ENCODE data around the gene DLG2.

The DLG2 gene

DNA sequence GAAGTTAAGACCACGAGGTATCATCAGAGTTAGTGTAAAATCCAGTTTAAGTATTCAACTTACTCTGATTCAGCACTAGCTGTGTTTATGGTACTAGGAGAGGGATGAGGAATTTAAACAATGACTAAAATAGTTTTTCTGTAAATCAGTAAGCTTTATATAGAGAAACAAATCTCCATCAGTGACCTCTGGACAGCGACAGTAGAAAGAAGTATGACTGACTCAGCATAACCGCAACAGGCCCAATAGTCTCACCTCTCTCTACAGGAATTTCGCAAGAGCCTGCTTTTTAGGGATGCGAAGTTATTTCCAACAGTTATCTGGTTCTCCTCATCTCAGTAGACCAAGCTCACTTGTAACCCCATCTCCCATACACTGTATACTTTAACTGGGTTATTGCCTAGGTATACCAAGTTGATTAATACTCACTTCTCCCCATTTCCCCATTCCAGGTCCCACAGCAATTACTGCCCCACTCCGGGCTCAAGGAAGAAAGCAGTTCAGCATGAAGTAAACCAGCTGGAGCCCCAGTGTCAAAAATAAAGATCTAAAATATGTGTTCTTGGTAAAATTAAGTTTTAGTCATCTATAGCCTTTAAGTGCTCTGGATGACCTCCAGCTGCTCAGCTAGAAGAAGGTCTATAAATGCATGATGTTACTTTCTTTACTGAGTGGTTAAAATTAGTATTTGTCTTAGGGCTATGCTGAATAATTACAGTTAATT, 1570.3 kb downstream of the DLG2 start:
- FAIRE-seq (no peak), DNase-seq (ENCODE audit: low spot score) (no peak)

GRCh38 chr11:84045146-84045545, 1582.0 kb downstream of the DLG2 start:
- DNase-seq (ENCODE audit: low spot score): no peak
- FAIRE-seq: no peak

DNA sequence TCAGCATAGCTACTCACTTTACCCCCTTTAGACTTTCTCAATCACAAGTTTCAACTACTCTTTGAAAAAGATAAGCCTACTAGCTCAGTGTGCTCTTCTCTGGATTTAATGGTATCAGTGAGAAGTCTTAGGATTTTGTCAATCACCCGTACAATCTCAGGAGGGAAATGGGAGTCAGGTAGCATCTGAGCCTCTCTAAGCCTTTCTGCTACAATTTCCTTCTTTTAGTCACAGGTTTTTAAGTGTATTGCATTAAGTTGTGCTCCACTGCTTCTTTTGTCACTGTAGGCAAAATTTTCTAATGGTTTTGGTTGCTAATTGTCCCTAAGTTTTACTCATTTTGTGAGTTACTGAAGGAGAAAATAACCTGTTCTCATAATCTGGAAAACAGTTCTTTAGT, 1582.4 kb downstream of the DLG2 start:
- no peak for FAIRE-seq
- DNase-seq (ENCODE audit: low spot score): no peak

GRCh38 chr11:84036664-84037194, 1590.4 kb downstream of the DLG2 start:
- FAIRE-seq (no peak), DNase-seq (ENCODE audit: low spot score) (no peak)

DNA sequence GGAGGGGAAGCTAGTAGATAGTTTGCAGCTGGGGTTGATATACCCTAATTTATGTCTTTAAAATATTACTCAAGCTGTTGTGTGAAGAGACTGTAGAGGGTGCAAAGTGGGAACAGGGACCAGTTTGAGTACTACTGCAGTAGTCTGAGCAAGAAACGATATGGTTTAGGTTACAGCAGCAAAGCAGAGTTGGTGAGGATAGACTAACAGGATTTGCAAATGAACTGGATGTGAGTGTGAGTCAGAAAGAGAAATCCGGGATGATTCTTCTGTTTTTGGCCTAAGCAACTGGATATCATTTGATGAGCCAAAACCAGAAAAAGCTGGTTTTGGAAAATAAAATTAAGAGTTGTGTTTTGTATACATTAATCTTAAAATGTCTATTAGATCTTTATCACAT, 1591.5 kb downstream of the DLG2 start:
- FAIRE-seq: no peak

GRCh38 chr11:84034484-84034883, 1592.7 kb downstream of the DLG2 start:
- DNase-seq (ENCODE audit: low spot score) (no peak), FAIRE-seq (no peak)

More for the DNA sequence above, 1591.5 kb downstream of the DLG2 start:
- no peak for DNase-seq (ENCODE audit: low spot score)

DNA sequence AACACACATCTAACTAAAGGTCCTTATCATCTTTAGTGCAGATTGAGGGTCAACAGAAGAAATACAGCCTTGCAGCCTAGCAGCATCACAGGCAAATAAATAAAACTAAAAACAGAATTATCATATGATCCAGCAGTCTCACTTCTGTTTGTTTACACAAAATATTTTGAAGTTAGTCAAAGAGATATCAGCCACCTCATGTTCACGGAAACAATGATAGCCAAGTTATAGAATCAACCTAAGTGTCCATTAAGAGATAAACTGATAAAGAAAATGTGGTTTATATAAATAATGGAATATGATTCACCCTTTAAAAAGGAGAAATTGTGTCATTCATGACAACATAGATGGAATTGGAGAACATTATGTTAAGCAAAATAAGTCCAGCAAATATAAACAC, 1602.9 kb downstream of the DLG2 start:
- no peak for FAIRE-seq

GRCh38 chr11:84022695-84023094, 1604.4 kb downstream of the DLG2 start:
- no peak for FAIRE-seq
- DNase-seq (ENCODE audit: low spot score): no peak

More for the DNA sequence above, 1602.9 kb downstream of the DLG2 start:
- DNase-seq (ENCODE audit: low spot score): no peak

- no peak for FAIRE-seq
Measured at GRCh38 chr11:84022201-84022600, 1604.9 kb downstream of the DLG2 start.

GRCh38 chr11:84021291-84021690, 1605.9 kb downstream of the DLG2 start:
- FAIRE-seq (no peak), DNase-seq (ENCODE audit: low spot score) (no peak)

More at GRCh38 chr11:84022201-84022600, 1604.9 kb downstream of the DLG2 start:
- no peak for DNase-seq (ENCODE audit: low spot score)

DNA sequence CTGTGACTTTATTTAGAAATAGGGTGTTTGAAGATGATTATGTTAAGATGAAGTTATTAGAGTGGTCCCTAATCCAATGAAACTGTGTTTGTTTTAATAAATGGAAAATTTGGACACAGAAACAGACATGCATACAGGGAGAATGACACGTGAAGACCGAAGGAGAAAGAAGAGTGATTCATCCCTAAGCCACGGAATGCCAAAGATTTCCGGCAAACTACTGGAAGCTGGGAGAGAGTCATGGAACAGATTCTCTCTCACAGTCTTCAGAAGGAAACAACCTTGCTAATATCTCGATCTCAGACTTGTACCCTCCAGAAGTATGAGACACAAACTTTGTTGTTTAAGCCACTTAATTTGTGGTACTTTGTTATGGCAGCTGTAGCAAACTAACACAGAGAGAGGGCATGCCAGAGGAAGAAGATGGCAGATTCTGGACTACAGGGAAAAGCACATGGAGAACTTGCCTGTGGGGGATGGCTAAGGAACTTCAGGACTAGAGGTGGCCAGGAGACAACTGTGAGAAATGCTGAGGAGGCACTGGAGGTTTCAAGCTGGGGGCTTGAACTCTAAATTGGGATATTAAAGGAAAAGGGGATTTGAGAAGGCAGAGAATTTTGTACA, 1607.5 kb downstream of the DLG2 start:
- FAIRE-seq (no peak), DNase-seq (ENCODE audit: low spot score) (no peak)

DNA sequence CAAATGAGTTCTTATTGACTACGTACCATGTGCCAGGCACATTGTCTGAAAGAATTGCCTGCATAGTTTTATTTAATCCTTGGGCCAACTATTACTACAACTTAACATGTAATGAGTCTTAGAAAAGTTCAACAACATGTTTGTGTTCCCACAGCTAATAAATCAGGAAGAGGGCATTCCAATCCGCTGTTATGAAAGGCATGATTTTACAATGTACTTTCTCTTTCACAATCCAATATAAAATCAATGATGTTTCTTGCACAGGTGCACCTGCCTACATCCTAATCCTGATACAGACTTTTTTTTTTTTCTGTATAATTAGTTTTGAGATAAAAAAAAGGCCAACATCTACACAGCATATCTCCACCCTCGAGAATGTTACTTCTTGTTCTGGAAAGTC, 1612.6 kb downstream of the DLG2 start:
- FAIRE-seq: no peak
- no peak for DNase-seq (ENCODE audit: low spot score)

- no peak for FAIRE-seq
- DNase-seq (ENCODE audit: low spot score): no peak
Measured at GRCh38 chr11:84012171-84012826, 1614.8 kb downstream of the DLG2 start.

DNA sequence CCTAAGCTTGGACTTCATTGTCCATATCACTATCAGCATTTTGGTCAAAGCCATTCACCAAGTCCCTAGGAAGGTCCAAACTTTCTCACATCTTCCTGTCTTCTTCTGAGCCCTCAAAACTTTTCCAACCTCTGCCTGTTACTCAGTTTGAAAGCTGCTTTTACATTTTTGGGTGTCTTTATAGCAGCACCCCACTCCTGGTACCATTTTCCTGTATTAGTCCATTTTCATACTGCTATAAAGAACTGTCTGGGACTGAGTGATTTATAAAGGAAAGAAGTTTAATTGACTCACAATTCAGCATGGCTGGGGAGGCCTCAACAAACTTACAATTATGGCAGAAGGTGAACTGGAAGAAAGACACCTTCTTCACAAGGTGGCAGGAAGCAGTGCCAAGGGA, 1624.0 kb downstream of the DLG2 start:
- FAIRE-seq (no peak), DNase-seq (ENCODE audit: low spot score) (no peak)

- DNase-seq (ENCODE audit: low spot score) (no peak), FAIRE-seq (no peak)
Measured at GRCh38 chr11:83998921-83999320, 1628.2 kb downstream of the DLG2 start.

DNA sequence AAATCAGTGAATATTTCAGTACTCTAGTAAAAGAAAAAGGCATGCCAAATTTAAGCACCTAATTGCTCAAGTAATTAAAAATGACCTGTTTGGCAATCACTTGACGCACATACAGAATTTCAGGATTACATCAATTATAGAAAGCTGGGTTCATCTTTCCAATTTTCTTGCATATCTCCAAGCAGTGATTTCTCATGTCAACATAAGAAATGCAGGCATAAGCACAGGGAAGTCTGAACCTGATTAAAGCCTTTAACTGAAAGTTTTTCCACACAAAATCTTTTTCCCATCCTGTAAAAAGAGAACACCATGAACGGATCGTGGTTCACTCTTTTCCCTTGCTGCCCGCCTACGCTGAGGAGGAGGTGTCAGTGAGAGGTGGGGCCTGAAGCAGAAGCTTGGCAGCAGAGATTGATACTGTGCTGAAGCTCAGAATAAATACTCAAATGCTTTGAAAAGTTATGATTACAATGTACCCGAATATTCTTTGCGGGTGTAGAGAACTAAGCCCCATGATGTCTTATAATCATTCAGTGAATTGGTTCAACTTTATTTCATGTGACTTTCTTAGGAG, 1636.9 kb downstream of the DLG2 start:
- FAIRE-seq (no peak), DNase-seq (ENCODE audit: low spot score) (no peak)

DNA sequence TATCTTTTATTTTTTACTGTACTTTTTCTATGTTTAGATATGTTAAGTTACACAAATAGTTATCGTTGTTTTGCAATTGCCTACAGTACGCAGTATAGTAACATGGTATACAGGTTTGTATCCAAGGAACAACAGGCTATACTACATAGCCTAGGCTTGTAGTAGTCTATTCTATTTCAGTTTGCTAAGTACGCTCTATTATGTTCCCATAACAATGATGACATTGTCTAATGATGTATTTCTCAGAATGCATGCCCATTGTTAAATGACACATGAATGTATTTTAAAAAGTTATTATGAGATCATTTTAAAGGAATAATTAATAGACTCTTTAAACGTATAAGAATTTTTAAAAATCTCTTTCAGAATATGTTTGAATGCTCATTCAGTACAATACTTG, 1644.3 kb downstream of the DLG2 start:
- FAIRE-seq: no peak
- no peak for DNase-seq (ENCODE audit: low spot score)

GRCh38 chr11:83979593-83979992, 1647.6 kb downstream of the DLG2 start:
- DNase-seq (ENCODE audit: low spot score) (no peak), FAIRE-seq (no peak)

GRCh38 chr11:83978942-83979341, 1648.2 kb downstream of the DLG2 start:
- no peak for FAIRE-seq
- no peak for DNase-seq (ENCODE audit: low spot score)

- FAIRE-seq: no peak
- DNase-seq (ENCODE audit: low spot score): no peak
Measured at GRCh38 chr11:83976086-83976485, 1651.1 kb downstream of the DLG2 start.

DNA sequence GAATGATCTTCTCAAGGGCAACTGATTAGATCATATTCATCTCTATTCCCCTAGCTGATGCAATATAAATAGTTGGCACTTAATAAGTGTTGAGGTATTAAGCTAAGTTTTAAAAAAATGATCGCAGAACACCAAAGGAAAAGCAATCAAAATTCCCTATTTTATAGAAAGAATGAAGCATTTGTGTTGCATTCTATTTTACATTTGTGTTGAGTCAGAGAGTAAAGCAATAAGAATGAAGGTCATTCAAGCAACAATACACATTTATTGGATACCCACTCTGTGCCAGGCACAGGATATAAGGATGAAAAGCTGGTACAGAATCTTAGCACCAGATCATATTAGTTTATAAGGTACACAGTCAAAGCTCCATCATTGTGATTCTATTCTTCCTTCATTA, 1654.6 kb downstream of the DLG2 start:
- no peak for DNase-seq (ENCODE audit: low spot score)

DNA sequence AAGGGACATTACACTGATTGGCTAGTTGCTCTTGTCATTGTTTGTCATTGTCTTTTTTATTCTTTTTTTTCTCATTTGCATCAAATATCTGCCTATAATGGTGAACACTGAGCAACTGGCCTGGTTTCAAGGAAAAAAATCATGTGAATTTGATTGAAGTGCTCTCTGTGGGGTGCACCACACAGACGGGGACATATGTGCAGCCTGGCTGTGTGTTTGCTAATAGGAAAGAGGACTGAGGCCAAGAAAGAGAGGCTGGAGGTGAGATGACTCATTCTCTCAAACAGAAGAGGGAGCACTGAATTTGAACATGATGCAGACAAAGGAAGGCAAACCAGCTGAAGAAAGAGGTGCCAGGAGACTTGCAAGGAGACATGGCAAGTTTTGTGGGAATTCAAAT, 1656.1 kb downstream of the DLG2 start:
- DNase-seq (ENCODE audit: low spot score): no peak
- no peak for FAIRE-seq

More for the DNA sequence above, 1654.6 kb downstream of the DLG2 start:
- FAIRE-seq: no peak
